ENCODE data around the gene KRT2. TPM values are rescaled to one million over a fixed set of nuclear protein-coding genes. Genes with fewer than 3 reads are reported as not detected.

Gene KRT2
- total and polyA plus RNA-seq, 2 of the 8 experiments (the other 6 are each of a cell fraction or from before 2014, with no cell fraction given) = not detected

DNA sequence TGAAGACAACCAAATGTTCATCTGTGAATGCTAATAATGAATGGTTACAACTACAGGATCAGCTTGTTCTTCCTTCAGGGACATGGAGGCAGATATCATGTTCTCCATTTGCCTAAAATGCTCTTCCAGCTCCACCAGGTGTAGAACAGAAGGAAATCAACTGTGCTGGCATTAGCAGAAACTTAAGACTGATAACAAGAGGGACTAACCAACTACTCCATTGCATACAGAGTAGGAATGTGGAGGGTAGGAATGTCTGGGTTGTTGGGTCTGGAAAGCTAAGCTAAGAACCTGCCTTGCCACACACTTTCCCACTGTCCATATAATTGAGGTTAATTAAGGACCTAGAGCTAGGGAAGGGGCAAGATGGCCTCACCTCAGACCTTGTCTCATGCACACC lies 11.4 kb upstream of the KRT2 start:
- Histone ChIP-seq H3K79me1 (ENCODE audit: low read depth, low read length) (no peaks in the 10 kb centered on the region), H3K27ac (ENCODE audit: low read depth, low read length) (no peak overlapping the region), H3K36me3 (ENCODE audit: control insufficient read depth in 2 of 4, insufficient read depth in 4 of 4, low read length in 3 of 4) (no peaks in the 10 kb centered on the region), H4K91ac (replicated peaks; ENCODE audit: insufficient read length, low read length) (no peak overlapping the region), H3K27me3 (replicated peaks in 1 of 4; ENCODE audit: control insufficient read depth in 3 of 4, extremely low read depth in 1 of 4, insufficient read depth in 3 of 4, low read length in 3 of 4) (no peaks in the 10 kb centered on the region), H3K4me1 (replicated peaks in 1 of 4; ENCODE audit: control insufficient read depth in 3 of 4, insufficient read depth in 4 of 4, low read length in 3 of 4) (no peaks in the 10 kb centered on the region), H3K4ac (replicated peaks; ENCODE audit: insufficient read length, low read depth, low read length) (no peak overlapping the region), H2AK5ac (ENCODE audit: low read depth, low read length) (no peak overlapping the region), H2BK120ac (replicated peaks; ENCODE audit: low read depth, low read length) (no peak overlapping the region), H2BK15ac (ENCODE audit: low read length) (no peak overlapping the region), H2BK20ac (ENCODE audit: low read length) (no peak overlapping the region), H3K79me2 (ENCODE audit: control insufficient read depth in 1 of 2, insufficient read depth in 2 of 2, low read length in 2 of 2) (no peaks in the 10 kb centered on the region), H3K23ac (ENCODE audit: insufficient read length) (no peak overlapping the region), H3K14ac (ENCODE audit: insufficient read length) (no peak overlapping the region), H4K20me1 (replicated peaks in 1 of 2; ENCODE audit: control insufficient read depth in 1 of 2, insufficient read depth in 2 of 2, low read length in 2 of 2) (no peaks in the 10 kb centered on the region), H4K8ac (ENCODE audit: extremely low read depth, insufficient read depth, low read length) (no peak overlapping the region), H3K18ac (ENCODE audit: extremely low read depth, low read length) (no peak overlapping the region), H3K4me3 (ENCODE audit: extremely low read depth in 1 of 4, insufficient read depth in 2 of 4, low read depth in 3 of 4, low read length in 4 of 4) (no peak overlapping the region), H2BK12ac (ENCODE audit: low read depth, low read length) (no peak overlapping the region), H3K9ac (replicated peaks in 1 of 4; ENCODE audit: extremely low read depth in 1 of 4, low read depth in 3 of 4, low read length in 3 of 4) (no peak overlapping the region), H3K56ac (replicated peaks; ENCODE audit: insufficient read length, low read depth, low read length) (no peak overlapping the region), H3K4me2 (ENCODE audit: insufficient read depth in 1 of 2, low read depth in 2 of 2, low read length in 2 of 2) (no peak overlapping the region), H3K9me3 (ENCODE audit: insufficient read depth in 2 of 2, low read depth in 1 of 2, low read length in 1 of 2) (no peaks in the 10 kb centered on the region), H4K5ac (ENCODE audit: insufficient read length, low read depth, low read length) (no peak overlapping the region), H2BK5ac (ENCODE audit: low read depth, low read length) (no peak overlapping the region), H3K23me2 (ENCODE audit: low read depth, low read length) (no peaks in the 10 kb centered on the region), H2AFZ (ENCODE audit: low read length) (no peak overlapping the region)
- CTCF ChIA-PET (ENCODE audit: partially characterized antibody) = interaction anchor here (0.6 to 5.8 kb wide), 9 partner anchors 10 to 302 kb away, joined by 3 to 26 read pairs (median 5); no protein-coding TSS in a partner anchor
- DNase-seq (ENCODE audit: low read depth in 1 of 2, low spot score in 2 of 2) (no peak), FAIRE-seq (no peak)
- POLR2A ChIA-PET (ENCODE audit: partially characterized antibody) = no interaction called here
- TF ChIP-seq, protein P1, sequence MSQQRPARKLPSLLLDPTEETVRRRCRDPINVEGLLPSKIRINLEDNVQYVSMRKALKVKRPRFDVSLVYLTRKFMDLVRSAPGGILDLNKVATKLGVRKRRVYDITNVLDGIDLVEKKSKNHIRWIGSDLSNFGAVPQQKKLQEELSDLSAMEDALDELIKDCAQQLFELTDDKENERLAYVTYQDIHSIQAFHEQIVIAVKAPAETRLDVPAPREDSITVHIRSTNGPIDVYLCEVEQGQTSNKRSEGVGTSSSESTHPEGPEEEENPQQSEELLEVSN (IDR thresholded peaks at IDR 0.05) = no peak
- no peak for TF ChIP-seq PHF8 (conservative IDR thresholded peaks at IDR 0.05; ENCODE audit: low read depth, low read length)
- no peak for TF ChIP-seq GABPA (IDR thresholded peaks at IDR 0.05; ENCODE audit: borderline replicate concordance, insufficient read depth, low read length)
- no peak for TF ChIP-seq ZNF274 (IDR thresholded peaks at IDR 0.05; ENCODE audit: borderline replicate concordance, extremely low read depth, low read length)
- no peak for TF ChIP-seq RNF2 (IDR thresholded peaks at IDR 0.05; ENCODE audit: borderline replicate concordance, low read depth, low read length, missing control alignments, poor library complexity, severe bottlenecking)
- no peak for TF ChIP-seq CHD1 (IDR thresholded peaks at IDR 0.05; ENCODE audit: low read depth, low read length)
- no peak for TF ChIP-seq SIN3A (conservative IDR thresholded peaks at IDR 0.05 in 1 of 2, IDR thresholded peaks at IDR 0.05 in 1 of 2; ENCODE audit: low read depth in 1 of 2, low read length in 2 of 2)
- no peak for TF ChIP-seq RXRA (IDR thresholded peaks at IDR 0.05; ENCODE audit: insufficient read depth, low read depth, low read length)
- no peak for TF ChIP-seq GTF2F1 (IDR thresholded peaks at IDR 0.05; ENCODE audit: borderline replicate concordance, low read depth, low read length)
- no peak for TF ChIP-seq KDM1A (IDR thresholded peaks at IDR 0.05; ENCODE audit: borderline replicate concordance, low read length)
- TF ChIP-seq SRF (IDR thresholded peaks at IDR 0.05; ENCODE audit: low read depth, low read length) = no peak
- TF ChIP-seq CHD2 (IDR thresholded peaks at IDR 0.05; ENCODE audit: low read length) = no peak
